Right cardiac atrium (tissue), 5 donors: ENCODE results near the gene SPATA31E1. TPM values are rescaled to one million over a fixed set of nuclear protein-coding genes. Genes with fewer than 3 reads are reported as not detected.

Experiments
- ATAC-seq, 2 donors: fragments of 200-7000 bp; cut with Tn5 transposase; one replicate each; pipeline versions ENCODE4 v1.8.0 to v1.9.1; 2020; ENCODE audit warnings: moderate library complexity in 2 of 2, mild to moderate bottlenecking in 1 of 2
- DNase-seq, 3 donors: peaks; one replicate each; pipeline ENCODE4 v3.0.0-alpha.2; 2020
- H3K27ac ChIP-seq: one replicate; pipeline ENCODE4 v1.5.1; 2013; ENCODE audit warnings: mild to moderate bottlenecking, low read length, control low read depth, moderate library complexity
- H3K27me3 ChIP-seq: one replicate; pipeline ENCODE4 v1.6.1; 2013; ENCODE audit not compliant: control insufficient read depth, insufficient read depth
- H3K4me1 ChIP-seq: one replicate; pipeline ENCODE4 v1.6.1; 2013; ENCODE audit warnings: low read length; ENCODE audit not compliant: control insufficient read depth, insufficient read depth
- H3K4me3 ChIP-seq: one replicate; pipeline ENCODE4 v1.5.1; 2013; ENCODE audit warnings: low read length, control low read depth
- H3K9me3 ChIP-seq: one replicate; pipeline ENCODE4 v1.6.1; 2013; ENCODE audit warnings: low read length; ENCODE audit not compliant: control insufficient read depth
- WGBS: extraction: QIAGEN DNeasy Blood & Tissue Kit; methylation state at CpG from one replicate; pipeline ENCODE4 v1.1.7; 2013; 5-methylcytosine and 5-hydroxymethylcytosine counted together
- intact Hi-C, 4 donors: fragments of 100-400 bp; cut with DNase I; formaldehyde crosslinking; loops; one replicate each; pipeline versions ENCODE4 v1.11.0 to v1.14.0; 2022 to 2023
- polyA plus RNA-seq: library from polyadenylated mRNA; stranded (reverse); fragments of 200-250 nt; gene quantifications from one replicate; pipeline ENCODE4 v1.2.3, GENCODE V29; 2013
- total RNA-seq, 4 donors: library from RNA; stranded (reverse); fragmentation: NEBNext Ultra II Directional; extraction: Animal tissue kit (Norgen Biotek cat#: 25700); gene quantifications; one replicate each; pipeline ENCODE4 v1.2.1, GENCODE V29; 2021
- donor health status: healthy with polysubstance abuse.
- donor health status: DM: no; HTN: yes; CAD: no.
- donor health status: DM: no; HTN: no; CAD: no.
- donor health status: DM: no; HTN: yes; CAD: no; lungs with severe emphysema.
- donor health status: DM: yes; HTN: yes; CAD: no.

SPATA31E1 gene
- total and polyA plus RNA-seq, 5 donors, result not detected

DNA sequence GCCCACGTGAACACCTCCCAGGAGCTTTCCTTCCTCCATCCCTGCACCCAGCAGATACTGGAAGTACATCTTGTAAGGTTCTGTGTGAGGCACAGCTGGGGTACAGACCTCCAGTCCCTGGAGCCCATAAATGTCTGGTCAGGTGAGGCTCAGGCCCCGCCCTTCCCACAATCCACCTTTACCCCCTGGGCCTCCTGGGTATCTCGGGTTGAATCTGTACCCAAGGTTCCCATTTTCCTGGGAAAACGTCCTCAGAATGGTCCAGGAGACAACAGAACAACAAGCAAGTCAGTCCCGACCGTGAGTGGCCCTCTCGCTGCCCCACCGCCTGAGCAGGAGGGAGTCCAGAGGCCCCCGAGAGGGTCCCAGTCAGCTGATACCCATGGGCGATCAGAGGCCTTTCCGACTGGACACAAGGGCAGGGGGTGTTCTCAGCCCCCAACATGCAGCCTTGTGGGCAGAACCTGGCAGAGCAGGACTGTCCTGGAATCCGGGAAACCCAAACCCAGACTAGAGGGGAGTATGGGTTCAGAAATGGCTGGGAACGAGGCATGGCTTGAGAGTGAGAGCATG is 4.3 kb downstream of the SPATA31E1 start:
- intact Hi-C loops, result no loop called here
- 79% methylated on average over 13 of the region's 13 CpGs for WGBS
- Histone ChIP-seq H3K9me3 (no peaks in the 10 kb centered on the region), H3K27me3 (no peaks in the 10 kb centered on the region), H3K4me3 (no peak overlapping the region), H3K4me1 (no peaks in the 10 kb centered on the region), H3K27ac (no peak overlapping the region)
- DNase-seq (no peak), ATAC-seq (no peak)

DNA sequence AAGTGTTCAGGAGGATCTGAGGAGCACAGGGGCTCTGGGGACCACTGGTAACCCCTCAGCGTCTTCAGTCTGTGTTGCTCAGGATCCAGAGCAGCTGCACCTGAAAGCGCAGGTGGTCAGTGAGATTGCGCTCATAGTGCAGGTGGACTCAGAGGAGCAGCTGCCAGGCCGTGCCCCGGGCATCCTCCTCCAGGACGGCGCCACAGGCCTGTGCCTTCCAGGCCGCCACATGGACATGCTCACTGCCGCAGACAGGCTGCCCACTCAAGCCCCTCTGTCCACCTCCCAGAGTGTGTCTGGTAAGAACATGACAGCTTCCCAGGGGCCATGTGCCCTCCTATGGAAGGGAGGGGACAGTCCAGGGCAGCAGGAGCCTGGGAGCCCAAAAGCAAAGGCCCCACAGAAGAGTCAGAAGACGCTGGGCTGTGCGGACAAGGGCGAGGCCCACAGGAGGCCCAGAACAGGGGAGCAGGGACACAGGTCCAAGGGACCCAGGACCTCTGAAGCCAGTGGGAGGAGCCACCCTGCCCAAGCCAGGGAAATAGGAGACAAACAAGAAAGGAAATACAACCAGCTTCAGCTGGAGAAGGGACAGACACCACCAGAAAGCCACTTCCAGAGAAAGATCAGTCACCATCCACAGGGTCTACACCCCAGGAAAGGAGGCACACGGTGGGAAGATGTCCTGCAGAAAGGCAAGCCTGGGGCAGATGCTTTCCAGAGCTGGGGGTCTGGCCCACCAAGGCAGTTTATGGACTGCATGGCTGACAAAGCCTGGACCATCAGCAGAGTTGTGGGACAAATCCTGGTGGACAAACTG is 5.2 kb downstream of the SPATA31E1 start:
- DNase-seq, result no peak
- intact Hi-C loops, result no loop called here
- 89% methylated on average over 13 of the region's 13 CpGs for WGBS
- Histone ChIP-seq H3K27me3 (no peaks in the 10 kb centered on the region), H3K4me1 (no peaks in the 10 kb centered on the region), H3K27ac (no peak overlapping the region), H3K4me3 (no peak overlapping the region), H3K9me3 (no peaks in the 10 kb centered on the region)
- ATAC-seq, result no peak

DNA sequence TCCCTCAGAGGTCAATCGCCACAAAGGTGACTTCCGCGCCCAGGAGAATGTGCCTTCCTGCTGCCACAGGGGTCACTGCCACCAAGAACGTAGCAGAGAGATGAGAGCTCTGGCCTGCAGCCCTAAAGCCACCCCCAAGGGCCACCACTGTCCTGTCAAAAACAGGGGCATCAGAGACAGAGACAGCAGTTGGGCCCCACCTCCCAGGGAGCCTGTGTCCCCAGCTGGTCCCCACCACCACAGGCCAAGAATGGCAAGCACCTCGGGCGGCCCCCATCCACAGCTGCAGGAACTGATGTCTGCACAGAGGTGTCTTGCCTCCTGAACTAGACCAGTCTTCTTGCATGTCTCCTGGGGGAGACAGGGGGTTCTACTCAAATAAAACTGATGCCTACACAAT is 5.8 kb downstream of the SPATA31E1 start:
- no peak for DNase-seq
- H3K9me3 ChIP-seq, result no peaks in the 10 kb centered on the region
- H3K4me3 ChIP-seq, result no peak overlapping the region
- 71% methylated on average over 6 of the region's 6 CpGs for WGBS
- ATAC-seq, result no peak
- no peaks in the 10 kb centered on the region for H3K4me1 ChIP-seq
- intact Hi-C loops, result no loop called here
- no peak overlapping the region for H3K27ac ChIP-seq
- H3K27me3 ChIP-seq, result no peaks in the 10 kb centered on the region

DNA sequence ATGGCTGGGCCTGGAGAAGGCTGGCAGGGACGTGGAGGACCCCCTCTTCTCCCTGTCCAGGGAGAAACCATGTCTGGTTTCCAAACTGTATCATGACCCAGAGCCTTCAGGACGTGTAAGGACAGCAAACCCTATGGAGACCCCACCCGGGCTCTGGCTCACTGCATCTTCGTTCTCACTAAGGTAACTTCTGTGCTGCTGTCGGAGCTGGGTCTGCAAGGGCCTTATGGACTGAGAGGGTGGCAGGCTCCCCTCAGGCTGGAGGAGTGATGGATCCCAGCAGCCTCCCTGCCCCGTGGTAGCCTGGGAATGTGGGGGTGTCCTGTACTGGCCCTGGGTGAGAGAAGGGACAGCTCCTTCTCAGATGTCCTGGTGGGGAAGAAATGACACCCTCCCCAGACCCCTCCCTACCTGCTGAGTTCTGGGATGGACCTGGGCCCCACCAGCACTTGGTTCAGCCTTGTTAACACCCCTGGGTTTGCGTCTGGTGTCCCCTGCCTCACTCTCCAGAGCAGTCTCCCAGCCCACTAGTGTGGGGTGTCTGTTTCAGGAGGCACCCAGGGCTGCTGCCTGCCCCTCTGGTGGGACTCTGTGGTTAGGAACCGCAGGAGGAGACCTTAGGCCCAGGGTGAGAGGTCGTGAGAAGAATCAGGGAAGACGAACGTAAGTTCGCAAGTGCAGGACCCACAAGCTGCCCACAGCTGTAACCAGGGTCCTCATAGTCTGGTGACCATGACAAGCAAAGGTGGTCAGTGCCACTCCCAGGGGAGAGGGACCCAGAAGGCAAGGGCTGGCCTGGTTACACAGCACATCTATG is 6.6 kb downstream of the SPATA31E1 start:
- no peaks in the 10 kb centered on the region for H3K4me1 ChIP-seq
- 89% methylated on average over 12 of the region's 12 CpGs for WGBS
- no peak for DNase-seq
- H3K27me3 ChIP-seq, result no peaks in the 10 kb centered on the region
- no peak overlapping the region for H3K4me3 ChIP-seq
- H3K27ac ChIP-seq, result no peak overlapping the region
- ATAC-seq, result no peak
- no peaks in the 10 kb centered on the region for H3K9me3 ChIP-seq
- intact Hi-C loops, result no loop called here

DNA sequence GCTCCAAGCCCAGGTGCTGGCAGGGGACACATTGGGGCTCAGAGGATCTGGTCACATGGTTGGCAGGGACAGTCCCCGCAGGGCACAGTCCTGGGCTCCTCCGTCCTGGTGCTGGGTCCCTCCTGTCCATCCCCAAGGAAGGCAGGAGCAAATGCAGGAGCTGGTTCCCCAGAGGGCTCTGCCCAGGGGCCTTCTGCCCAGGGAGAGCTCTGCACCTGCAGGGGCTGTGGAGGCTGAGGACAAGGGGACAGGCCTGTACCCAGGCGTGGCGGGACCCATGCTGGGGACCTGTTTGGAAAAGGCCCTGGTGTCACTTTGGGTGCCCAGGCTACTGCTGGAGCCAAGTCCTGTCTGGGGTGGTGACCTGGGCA is 7.2 kb downstream of the SPATA31E1 start:
- no peak overlapping the region for H3K27ac ChIP-seq
- no peak overlapping the region for H3K4me3 ChIP-seq
- WGBS, result 95% methylated on average over 4 of the region's 4 CpGs
- no peaks in the 10 kb centered on the region for H3K4me1 ChIP-seq
- DNase-seq (no peak), ATAC-seq (no peak)
- H3K27me3 ChIP-seq, result no peaks in the 10 kb centered on the region
- no peaks in the 10 kb centered on the region for H3K9me3 ChIP-seq
- intact Hi-C loops, result no loop called here

DNA sequence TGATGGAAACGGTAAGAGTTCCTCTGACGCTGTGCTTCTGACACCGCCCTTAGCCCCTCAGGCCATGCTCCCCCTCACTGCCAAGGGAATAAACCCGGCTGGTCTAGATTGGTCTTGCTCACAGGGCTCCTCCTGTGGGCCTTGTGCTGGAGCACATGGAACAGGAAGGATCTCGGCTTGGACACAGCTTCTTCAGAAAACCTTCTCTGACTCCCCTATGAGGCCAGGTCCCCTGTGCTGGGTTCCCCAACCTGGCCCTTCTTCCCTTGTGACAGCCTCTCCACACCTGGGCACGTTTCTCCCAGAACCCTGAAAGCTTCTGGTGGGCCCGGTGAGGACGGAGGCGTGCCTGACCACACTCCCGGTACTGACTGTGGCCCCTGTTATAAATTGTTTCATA is 8.2 kb downstream of the SPATA31E1 start:
- no peaks in the 10 kb centered on the region for H3K4me1 ChIP-seq
- 83% methylated on average over 10 of the region's 10 CpGs for WGBS
- H3K27me3 ChIP-seq, result no peaks in the 10 kb centered on the region
- H3K4me3 ChIP-seq, result no peak overlapping the region
- ATAC-seq (no peak), DNase-seq (no peak)
- H3K9me3 ChIP-seq, result no peaks in the 10 kb centered on the region
- no peak overlapping the region for H3K27ac ChIP-seq
- intact Hi-C loops, result no loop called here

DNA sequence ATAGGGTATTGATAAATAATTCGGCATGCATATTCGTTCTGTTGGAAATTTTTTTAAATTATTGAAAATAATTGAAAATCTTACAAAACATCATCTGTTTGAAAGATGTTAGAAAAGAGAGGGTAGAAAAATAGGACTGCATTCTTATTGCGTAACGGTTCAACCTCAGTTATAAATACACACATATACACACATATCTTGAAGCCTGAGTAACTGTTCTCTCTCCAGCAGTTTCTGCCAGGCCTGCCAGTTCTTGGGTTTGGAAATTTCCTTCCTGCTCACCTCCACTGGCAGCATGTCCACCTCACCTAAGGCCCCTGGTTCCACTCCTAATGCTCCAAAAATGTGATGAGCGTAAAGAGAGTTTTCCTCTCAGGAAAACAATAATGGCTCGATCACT is 9.1 kb downstream of the SPATA31E1 start:
- no peak overlapping the region for H3K27ac ChIP-seq
- WGBS, result 94% methylated on average over 6 of the region's 6 CpGs
- H3K27me3 ChIP-seq, result no peaks in the 10 kb centered on the region
- H3K9me3 ChIP-seq, result no peaks in the 10 kb centered on the region
- no peak for DNase-seq
- ATAC-seq, result no peak
- no peaks in the 10 kb centered on the region for H3K4me1 ChIP-seq
- intact Hi-C loops, result no loop called here
- H3K4me3 ChIP-seq, result no peak overlapping the region

DNA sequence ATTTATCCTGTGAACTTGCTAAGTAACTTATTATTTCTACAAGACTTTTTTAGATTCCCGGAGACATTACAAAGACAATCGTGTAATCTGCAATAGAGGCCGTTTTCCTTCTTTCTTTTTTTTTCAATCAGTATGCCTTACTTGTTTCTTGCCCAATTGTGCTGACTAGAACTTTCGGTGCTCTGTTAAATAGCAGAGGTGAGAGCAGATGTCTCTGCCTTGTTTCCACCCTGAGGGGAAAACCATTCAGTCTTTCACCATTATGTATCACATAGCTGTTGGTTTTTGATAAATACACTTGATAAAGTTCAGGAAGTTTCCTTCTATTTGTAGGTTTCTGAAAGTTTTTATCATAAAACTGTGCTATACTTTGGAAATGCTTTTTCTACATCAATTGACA is 10.3 kb downstream of the SPATA31E1 start:
- no peaks in the 10 kb centered on the region for H3K27me3 ChIP-seq
- DNase-seq, result no peak
- no peak overlapping the region for H3K27ac ChIP-seq
- no peak for ATAC-seq
- H3K9me3 ChIP-seq, result no peaks in the 10 kb centered on the region
- no peaks in the 10 kb centered on the region for H3K4me1 ChIP-seq
- intact Hi-C loops, result no loop called here
- WGBS, result 87% methylated on average over 4 of the region's 4 CpGs
- H3K4me3 ChIP-seq, result no peak overlapping the region

DNA sequence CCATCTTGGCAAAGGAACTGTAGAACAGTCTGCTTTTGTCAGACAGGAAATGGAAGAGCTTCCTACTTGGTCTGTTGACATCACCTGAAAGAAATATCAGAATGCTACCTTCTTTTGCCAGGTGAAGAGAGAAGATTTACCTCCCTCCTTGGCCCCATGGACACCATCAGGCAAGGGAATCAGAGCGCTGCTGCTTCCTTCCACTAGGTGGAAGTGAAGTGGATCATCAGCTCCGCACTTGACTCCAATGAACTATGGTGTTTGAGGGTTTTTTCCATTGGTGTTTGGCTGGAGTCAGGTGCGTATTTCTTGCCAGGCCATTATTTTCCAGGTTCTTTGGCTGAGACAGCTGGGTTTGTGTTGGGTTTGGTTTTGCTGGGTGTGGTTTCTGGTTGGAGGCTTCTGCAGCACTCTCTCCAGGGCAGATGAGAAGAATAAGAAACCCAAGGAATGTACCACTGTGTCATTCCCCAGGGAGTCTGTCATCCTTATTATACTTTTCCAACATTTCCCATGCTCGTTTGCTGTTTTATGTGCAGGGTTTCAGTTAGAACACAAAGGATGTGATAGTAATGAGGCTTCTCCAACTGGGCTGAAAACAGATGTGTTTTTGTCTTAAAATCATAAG is 12.4 kb downstream of the SPATA31E1 start:
- H3K4me1 ChIP-seq, result no peaks in the 10 kb centered on the region
- no peaks in the 10 kb centered on the region for H3K9me3 ChIP-seq
- intact Hi-C loops, result no loop called here
- no peak overlapping the region for H3K4me3 ChIP-seq
- DNase-seq (no peak), ATAC-seq (no peak)
- no peaks in the 10 kb centered on the region for H3K27me3 ChIP-seq
- no peak overlapping the region for H3K27ac ChIP-seq
- 73% methylated on average over 4 of the region's 4 CpGs for WGBS

DNA sequence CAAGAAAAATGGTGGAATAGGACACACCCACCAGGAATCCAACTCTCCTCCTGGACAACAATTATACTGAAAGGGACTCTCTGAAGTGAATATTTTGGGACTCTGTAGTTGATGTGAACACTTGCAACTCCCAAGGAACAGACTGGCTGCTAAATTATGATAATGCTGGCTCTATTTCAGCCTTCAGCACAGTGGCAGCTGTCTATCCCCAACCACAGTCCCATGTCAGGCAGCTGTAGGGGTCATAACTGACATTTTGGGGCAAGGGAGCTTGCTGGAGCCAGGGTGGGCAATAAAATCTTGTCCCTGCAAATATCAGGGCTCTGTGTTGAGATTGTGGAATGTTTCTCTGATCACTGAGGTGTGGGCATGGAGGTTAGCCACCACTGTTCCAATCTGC is 14.2 kb downstream of the SPATA31E1 start:
- H3K27ac ChIP-seq, result no peak overlapping the region
- intact Hi-C loops, result no loop called here
- DNase-seq (no peak), ATAC-seq (no peak)
- H3K4me3 ChIP-seq, result no peak overlapping the region
- H3K27me3 ChIP-seq, result no peaks in the 10 kb centered on the region
- no peaks in the 10 kb centered on the region for H3K9me3 ChIP-seq
- no peaks in the 10 kb centered on the region for H3K4me1 ChIP-seq

DNA sequence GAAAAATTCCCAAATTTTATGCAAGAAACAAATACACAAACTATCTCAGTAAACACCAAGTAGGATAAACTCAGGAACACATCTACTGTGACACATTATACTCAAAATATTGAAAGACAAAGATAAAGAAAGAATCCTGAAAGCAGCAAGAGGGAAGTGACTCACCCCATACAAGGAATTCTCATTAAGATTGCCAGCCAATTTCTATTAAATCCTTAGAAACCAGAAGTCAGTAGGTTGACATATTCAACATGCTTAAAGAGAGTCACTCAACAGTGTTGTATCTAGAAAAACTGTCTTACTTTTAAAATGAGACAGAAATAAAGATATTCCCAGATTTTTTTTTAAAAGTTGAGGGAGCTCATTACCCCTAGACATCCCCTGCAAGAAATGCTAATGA is 15.5 kb downstream of the SPATA31E1 start:
- no peak overlapping the region for H3K4me3 ChIP-seq
- H3K9me3 ChIP-seq, result no peaks in the 10 kb centered on the region

More for the DNA sequence above, 15.5 kb downstream of the SPATA31E1 start:
- no peak for DNase-seq
- intact Hi-C loops, result no loop called here
- no peak for ATAC-seq
- H3K4me1 ChIP-seq, result no peaks in the 10 kb centered on the region
- no peak overlapping the region for H3K27ac ChIP-seq
- H3K27me3 ChIP-seq, result no peaks in the 10 kb centered on the region
